ENCODE data around the gene NT5C. TPM values are rescaled to one million over a fixed set of nuclear protein-coding genes. Genes with fewer than 3 reads are reported as not detected.

Gene NT5C
- total RNA-seq, 4 donors from 2014 or later = 162 to 247 (median 208) TPM

GRCh38 chr17:75147878-75148546 is 16.5 kb upstream of the NT5C start:
- WGBS, 2 donors (ENCODE audit: low coverage in 1 of 2) = 68 to 74% methylated on average over 3 to 6 of the region's 6 CpGs
- H3K27ac ChIP-seq = peak overlapping the region; percentile 74 to 78 (median 76)
- H3K4me1 ChIP-seq = peaks cover 6 to 29% (median 19%) of the 10 kb centered on the region in 4 donors
- TF ChIP-seq POLR2AphosphoS5 (IDR thresholded peaks at IDR 0.05) (peak in 2 of 3 donors; percentile 12 to 46), POLR2A (IDR thresholded peaks at IDR 0.05) (peak; percentile 10), CTCF (IDR thresholded peaks at IDR 0.05) (no peak), EP300 (IDR thresholded peaks at IDR 0.05; ENCODE audit: low read depth) (no peak)
- H3K9me3 ChIP-seq = no peaks in the 10 kb centered on the region
- intact Hi-C loops (cut with DNase I; ENCODE audit: low total_unique reads) (no loop called here), in situ Hi-C loops (cut with MboI; ENCODE audit: low pct_ligation_motif_present in 1 of 4, low pct_unique_long_range_greater_than_20kb in 1 of 4, low sequenced_read_pairs in 3 of 4) (no loop called here)
- H3K4me3 ChIP-seq = no peak overlapping the region
- H3K36me3 ChIP-seq = peaks cover 0 to 22% (median 9%) of the 10 kb centered on the region in 4 donors
- H3K27me3 ChIP-seq = no peaks in the 10 kb centered on the region
- peak; percentile 23 for DNase-seq

GRCh38 chr17:75146592-75146991 is 15.1 kb upstream of the NT5C start:
- H3K4me1 ChIP-seq = peaks cover 4 to 20% (median 14%) of the 10 kb centered on the region in 4 donors
- DNase-seq = no peak
- H3K27ac ChIP-seq = peak overlapping the region in 2 of 4 donors; percentile 74 to 78
- 77 to 88% methylated on average over 3 of the region's 3 CpGs for WGBS, 2 donors (ENCODE audit: low coverage in 1 of 2)
- H3K36me3 ChIP-seq = peaks cover 0 to 29% (median 9%) of the 10 kb centered on the region in 4 donors
- H3K27me3 ChIP-seq = no peaks in the 10 kb centered on the region
- no peaks in the 10 kb centered on the region for H3K9me3 ChIP-seq
- in situ Hi-C loops (cut with MboI; ENCODE audit: low pct_ligation_motif_present in 1 of 4, low pct_unique_long_range_greater_than_20kb in 1 of 4, low sequenced_read_pairs in 3 of 4) (no loop called here), intact Hi-C loops (cut with DNase I; ENCODE audit: low total_unique reads) (no loop called here)
- no peak overlapping the region for H3K4me3 ChIP-seq
- TF ChIP-seq CTCF (IDR thresholded peaks at IDR 0.05) (no peak), EP300 (IDR thresholded peaks at IDR 0.05; ENCODE audit: low read depth) (no peak), POLR2A (IDR thresholded peaks at IDR 0.05) (no peak)

GRCh38 chr17:75144816-75145512 is 13.4 kb upstream of the NT5C start:
- Histone ChIP-seq H3K27ac (no peak overlapping the region), H3K36me3 (peaks cover 0 to 39% (median 9%) of the 10 kb centered on the region in 4 donors), H3K4me1 (peaks cover 4 to 20% (median 14%) of the 10 kb centered on the region in 4 donors), H3K9me3 (no peaks in the 10 kb centered on the region), H3K4me3 (no peak overlapping the region), H3K27me3 (no peaks in the 10 kb centered on the region)
- TF ChIP-seq POLR2AphosphoS5 (IDR thresholded peaks at IDR 0.05) = no peak
- TF ChIP-seq CTCF (IDR thresholded peaks at IDR 0.05) = no peak
- TF ChIP-seq EP300 (IDR thresholded peaks at IDR 0.05; ENCODE audit: low read depth) = no peak
- no peak for TF ChIP-seq POLR2A (IDR thresholded peaks at IDR 0.05)
- intact Hi-C loops (cut with DNase I; ENCODE audit: low total_unique reads) (no loop called here), in situ Hi-C loops (cut with MboI; ENCODE audit: low pct_ligation_motif_present in 1 of 4, low pct_unique_long_range_greater_than_20kb in 1 of 4, low sequenced_read_pairs in 3 of 4) (no loop called here)
- peak; percentile 7 for DNase-seq
- 83 to 90% methylated on average over 4 to 11 of the region's 11 CpGs for WGBS, 2 donors (ENCODE audit: low coverage in 1 of 2)

- peaks cover 0 to 1% (median under 1%) of the 10 kb centered on the region in 4 donors for H3K4me1 ChIP-seq
- H3K27ac ChIP-seq = no peak overlapping the region
- no peak for DNase-seq
- H3K27me3 ChIP-seq = no peaks in the 10 kb centered on the region
- H3K9me3 ChIP-seq = no peaks in the 10 kb centered on the region
- TF ChIP-seq POLR2AphosphoS5 (IDR thresholded peaks at IDR 0.05) (no peak), EP300 (IDR thresholded peaks at IDR 0.05; ENCODE audit: low read depth) (no peak), POLR2A (IDR thresholded peaks at IDR 0.05) (no peak), CTCF (IDR thresholded peaks at IDR 0.05) (no peak)
- in situ Hi-C loops (cut with MboI; ENCODE audit: low pct_ligation_motif_present in 1 of 4, low pct_unique_long_range_greater_than_20kb in 1 of 4, low sequenced_read_pairs in 3 of 4) (no loop called here), intact Hi-C loops (cut with DNase I; ENCODE audit: low total_unique reads) (no loop called here)
- no peak overlapping the region for H3K4me3 ChIP-seq
- H3K36me3 ChIP-seq = peaks cover 0 to 45% (median 9%) of the 10 kb centered on the region in 4 donors
- WGBS, 2 donors (ENCODE audit: low coverage in 1 of 2) = 86 to 88% methylated on average over 4 to 13 of the region's 13 CpGs
Observed at GRCh38 chr17:75142236-75142971, 10.9 kb upstream of the NT5C start.

Data from transverse colon (tissue), 4 donors.